COR-L47 (cell line): ENCODE measurements around the gene CCDC116.

Experiments used
- DNase-seq: peaks from one replicate; lab custom pipeline; 2025; lab: John Stamatoyannopoulos, UW

CCDC116 gene

DNA sequence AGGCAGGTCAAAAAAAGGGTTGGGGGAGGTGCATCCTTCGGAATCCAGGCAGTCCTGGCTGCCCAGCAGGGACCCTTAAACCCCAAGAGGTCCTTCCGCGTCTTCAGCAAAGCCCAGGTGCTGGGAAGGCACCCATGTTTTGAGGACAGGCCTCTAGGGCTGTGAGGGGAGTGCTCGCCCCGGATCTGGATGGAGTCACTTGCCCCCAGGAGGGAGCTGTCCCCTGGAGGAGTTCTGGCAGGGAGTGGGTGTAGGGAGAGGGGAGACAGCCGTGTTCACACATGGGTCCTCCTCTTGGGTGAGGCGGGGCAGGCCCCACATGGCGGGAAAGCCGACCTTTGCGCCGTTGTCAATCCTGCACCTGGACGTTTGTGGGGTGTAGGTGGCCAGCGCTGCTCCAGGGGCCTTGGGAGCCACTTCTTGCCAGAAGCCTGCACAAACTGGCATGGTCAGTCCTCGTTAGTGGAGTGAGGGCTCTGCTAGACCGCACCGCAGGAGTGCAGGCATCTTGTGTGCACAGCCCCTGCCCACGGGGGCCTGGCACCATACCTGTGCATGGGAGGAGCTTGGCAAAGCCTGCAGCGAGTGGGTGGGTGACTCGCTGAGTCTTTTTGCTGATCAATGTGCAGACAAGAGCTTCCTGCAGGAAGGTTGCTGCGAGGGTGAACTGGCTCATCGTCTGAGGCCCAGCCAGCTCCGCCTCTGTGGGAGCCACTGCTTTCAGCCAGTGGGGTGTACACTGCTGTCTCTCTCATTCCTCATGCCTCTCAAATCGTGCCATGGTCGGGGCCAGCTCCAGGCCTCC, 49.2 kb downstream of the CCDC116 start:
- no peak for DNase-seq

GRCh38 chr22:21682385-21683175, 50.0 kb downstream of the CCDC116 start:
- no peak for DNase-seq

- no peak for DNase-seq
Observed at GRCh38 chr22:21683401-21683811, 50.8 kb downstream of the CCDC116 start.

DNA sequence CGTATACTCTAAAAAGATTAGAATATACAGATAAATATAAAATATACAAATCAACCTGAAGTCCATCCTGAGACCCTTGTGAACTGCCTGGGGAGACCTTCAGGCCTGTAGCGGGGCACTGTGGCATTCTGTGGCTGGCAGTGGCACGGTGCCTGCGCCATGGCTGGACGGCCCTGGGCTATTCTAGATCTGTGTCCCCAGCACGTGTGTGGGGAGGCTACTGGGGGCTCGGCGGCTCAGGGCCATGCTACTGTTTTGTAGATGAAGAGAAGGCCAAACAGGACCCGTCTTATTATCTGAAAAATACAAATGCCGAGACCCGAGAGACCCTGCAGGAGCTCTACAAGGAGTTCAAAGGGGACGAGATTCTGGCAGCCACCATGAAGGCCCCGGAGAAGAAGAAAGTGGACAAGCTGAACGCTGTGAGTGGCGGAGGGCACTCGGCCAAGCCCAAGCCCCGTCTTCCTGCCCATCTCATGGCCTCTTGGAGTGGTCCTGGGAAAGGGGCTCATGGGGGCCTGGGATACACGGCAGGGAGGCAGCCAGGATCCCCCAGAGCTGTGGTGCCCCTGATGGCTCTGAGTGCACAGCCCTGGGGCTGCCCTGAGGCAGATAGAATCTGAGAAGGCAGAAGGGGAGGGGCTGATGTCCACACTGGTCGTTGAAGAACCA, 52.1 kb downstream of the CCDC116 start:
- DNase-seq, result no peak

DNA sequence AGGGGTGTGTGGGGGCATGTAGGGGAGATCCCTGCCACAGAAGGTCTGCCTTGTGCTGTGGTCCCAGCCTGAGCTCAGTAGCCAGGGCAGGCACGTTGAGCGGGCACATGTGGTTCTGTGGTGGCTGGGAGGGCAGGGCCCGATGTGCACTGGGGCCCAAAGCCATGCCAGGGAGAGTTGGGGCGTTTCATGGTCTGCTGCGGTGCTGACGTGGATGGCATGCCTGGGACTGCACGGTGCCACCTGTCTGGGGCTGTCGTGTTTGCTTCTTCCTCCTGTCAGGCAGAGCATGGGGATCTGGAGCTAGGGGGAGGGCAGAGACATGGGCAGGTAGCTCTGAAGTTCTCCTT, 52.6 kb downstream of the CCDC116 start:
- DNase-seq, result no peak

GRCh38 chr22:21686193-21686608, 53.6 kb downstream of the CCDC116 start:
- no peak for DNase-seq
